D721Med (cell line): ENCODE measurements around the gene METTL25B.

Experiments used
- DNase-seq: peaks from one replicate; pipeline ENCODE4 v3.0.0; 2011; ENCODE audit warnings: low spot score; ENCODE audit not compliant: insufficient read length
- FAIRE-seq: peaks from 2 replicates; lab custom pipeline; 2011; peaks lifted over from hg19 to GRCh38; lab: Jason Lieb, UNC
- TF ChIP-seq, protein P1 (sequence below): IDR thresholded peaks from 2 replicates; pipeline ENCODE4 v1.5.1; 2012; ENCODE audit warnings: mild to moderate bottlenecking, control low read depth; ENCODE audit not compliant: insufficient read depth; ENCODE audit errors: missing control alignments

The METTL25B gene

DNA sequence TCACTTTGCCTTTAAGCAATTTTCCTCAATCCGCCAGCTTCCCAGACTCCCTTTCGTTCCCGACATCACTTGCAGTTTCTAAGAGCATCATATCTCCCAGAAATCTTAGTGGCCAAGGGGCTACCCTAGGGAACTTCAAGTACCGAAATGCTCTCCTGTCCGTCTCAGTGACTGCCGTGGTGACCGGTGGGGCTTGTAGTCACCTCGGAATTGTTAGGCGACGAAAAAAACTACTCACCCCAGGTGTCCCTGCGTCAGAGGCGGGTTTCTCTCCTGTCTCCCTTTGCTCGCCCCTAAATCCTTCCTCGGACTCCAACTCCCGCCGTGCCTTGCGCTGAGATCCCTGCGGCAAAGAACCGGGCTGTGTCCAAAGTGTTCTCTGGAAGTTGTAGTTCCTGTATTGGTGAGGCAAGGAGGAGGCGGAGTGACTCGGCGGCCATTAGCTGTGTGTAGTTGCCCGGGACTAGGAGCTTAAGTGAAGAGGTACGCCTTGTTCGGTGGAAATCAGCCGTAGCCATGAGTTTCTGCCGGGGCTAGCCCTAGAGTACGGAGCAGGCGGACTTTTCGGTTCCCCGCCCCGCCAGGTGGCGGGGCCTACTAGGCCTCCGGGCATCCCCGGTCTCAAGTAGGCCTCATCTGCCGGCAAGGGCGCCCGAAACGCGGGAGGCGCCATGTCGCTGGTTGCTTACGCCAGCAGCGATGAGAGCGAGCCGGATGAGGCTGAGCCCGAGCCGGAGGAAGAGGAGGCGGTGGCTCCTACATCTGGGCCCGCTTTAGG, 39.0 kb downstream of the METTL25B start, which contains the start of gene PRCC:
PRCC (plus strand) TSS at position 435 of the 778 bp plus-strand sequence; CDS start at position 672, 237 bp downstream.
- TF ChIP-seq, protein P1, sequence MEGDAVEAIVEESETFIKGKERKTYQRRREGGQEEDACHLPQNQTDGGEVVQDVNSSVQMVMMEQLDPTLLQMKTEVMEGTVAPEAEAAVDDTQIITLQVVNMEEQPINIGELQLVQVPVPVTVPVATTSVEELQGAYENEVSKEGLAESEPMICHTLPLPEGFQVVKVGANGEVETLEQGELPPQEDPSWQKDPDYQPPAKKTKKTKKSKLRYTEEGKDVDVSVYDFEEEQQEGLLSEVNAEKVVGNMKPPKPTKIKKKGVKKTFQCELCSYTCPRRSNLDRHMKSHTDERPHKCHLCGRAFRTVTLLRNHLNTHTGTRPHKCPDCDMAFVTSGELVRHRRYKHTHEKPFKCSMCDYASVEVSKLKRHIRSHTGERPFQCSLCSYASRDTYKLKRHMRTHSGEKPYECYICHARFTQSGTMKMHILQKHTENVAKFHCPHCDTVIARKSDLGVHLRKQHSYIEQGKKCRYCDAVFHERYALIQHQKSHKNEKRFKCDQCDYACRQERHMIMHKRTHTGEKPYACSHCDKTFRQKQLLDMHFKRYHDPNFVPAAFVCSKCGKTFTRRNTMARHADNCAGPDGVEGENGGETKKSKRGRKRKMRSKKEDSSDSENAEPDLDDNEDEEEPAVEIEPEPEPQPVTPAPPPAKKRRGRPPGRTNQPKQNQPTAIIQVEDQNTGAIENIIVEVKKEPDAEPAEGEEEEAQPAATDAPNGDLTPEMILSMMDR: no peak
- peak; percentile 85 for FAIRE-seq

DNA sequence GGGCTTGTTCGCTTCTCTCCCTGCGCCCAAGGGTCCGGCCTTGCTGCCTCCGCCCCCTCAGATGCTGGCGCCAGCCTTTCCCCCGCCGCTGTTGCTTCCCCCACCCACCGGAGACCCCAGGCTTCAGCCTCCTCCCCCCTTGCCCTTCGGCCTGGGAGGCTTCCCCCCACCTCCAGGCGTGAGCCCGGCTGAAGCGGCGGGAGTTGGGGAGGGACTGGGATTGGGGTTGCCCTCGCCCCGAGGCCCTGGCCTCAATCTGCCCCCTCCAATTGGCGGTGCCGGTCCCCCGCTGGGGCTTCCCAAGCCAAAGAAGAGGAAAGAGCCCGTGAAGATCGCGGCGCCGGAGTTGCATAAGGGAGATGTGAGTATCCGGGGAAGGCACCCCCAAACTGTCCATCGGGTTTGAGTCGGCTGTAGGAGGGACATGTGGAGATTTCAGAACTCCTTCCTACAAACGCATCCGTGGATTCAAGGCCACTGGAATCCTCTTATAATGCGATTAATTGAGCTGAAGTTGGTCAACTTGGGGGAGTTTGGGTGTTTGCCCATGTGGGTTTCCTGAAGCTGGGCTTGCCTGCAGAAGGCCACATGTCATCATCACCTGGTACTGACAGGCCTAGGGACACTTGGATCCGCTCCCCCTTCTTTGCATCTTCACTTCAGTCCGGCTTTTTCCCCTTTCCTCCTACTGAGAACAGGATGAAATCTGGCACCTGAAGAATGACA, 39.8 kb downstream of the METTL25B start:
- DNase-seq (no peak), FAIRE-seq (no peak)
- TF ChIP-seq, protein P1: no peak

More for the DNA sequence above, 39.0 kb downstream of the METTL25B start, which contains the start of gene PRCC:
- peak; percentile 60 for DNase-seq

DNA sequence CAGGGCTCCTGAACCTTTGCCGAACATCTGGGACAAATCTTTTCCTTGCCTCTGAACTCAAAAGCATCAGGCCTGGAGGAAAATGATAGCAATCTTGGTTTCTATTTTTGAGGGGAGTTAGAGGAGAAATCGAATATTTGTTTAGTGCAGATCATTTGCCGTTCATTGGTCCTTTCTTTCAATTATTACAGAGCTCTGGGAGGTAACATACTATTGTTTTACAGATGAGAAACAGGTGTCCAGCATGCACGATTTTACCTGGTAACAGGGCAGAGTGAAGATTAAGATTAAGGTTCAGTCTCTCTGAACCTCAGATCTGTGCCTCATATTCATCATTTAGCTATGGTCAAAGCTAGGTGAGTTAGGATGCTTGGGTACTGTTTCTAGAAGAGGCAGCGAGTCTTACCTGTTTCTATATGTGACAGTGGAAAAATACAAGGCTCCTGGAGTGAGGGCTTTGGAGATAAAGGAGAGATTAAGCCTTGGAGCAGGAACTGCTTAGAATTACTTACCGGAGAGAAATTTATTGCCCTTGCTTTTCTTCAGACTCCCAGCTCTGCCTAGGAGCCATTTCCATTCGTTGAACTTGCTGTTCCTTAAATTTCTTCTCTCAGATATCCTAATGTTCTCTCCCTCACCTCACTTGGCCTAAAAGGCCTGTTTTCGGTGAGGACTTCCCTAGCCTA, 40.5 kb downstream of the METTL25B start:
- DNase-seq (no peak), FAIRE-seq (no peak)
- TF ChIP-seq, protein P1: no peak

DNA sequence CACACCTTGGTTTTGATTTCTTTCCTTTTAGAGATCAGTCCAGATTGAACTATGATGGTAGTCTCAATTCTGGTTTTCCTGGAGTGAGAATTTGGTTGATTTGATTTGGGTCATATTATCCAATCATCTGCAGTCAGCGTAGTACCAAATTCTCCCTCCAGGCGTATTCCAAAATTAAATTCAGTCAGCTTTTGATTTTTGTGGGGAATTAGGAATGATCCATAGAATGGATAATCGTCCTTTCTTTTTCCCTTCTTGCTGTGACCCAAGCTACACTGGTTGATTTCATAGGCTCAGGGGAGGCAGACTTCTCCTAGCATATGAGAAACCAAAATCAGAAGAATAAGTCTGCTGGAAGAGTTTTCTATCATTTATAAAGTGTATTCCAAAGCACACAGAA, 44.0 kb downstream of the METTL25B start:
- DNase-seq (no peak), FAIRE-seq (no peak)
- TF ChIP-seq, protein P1: no peak

DNA sequence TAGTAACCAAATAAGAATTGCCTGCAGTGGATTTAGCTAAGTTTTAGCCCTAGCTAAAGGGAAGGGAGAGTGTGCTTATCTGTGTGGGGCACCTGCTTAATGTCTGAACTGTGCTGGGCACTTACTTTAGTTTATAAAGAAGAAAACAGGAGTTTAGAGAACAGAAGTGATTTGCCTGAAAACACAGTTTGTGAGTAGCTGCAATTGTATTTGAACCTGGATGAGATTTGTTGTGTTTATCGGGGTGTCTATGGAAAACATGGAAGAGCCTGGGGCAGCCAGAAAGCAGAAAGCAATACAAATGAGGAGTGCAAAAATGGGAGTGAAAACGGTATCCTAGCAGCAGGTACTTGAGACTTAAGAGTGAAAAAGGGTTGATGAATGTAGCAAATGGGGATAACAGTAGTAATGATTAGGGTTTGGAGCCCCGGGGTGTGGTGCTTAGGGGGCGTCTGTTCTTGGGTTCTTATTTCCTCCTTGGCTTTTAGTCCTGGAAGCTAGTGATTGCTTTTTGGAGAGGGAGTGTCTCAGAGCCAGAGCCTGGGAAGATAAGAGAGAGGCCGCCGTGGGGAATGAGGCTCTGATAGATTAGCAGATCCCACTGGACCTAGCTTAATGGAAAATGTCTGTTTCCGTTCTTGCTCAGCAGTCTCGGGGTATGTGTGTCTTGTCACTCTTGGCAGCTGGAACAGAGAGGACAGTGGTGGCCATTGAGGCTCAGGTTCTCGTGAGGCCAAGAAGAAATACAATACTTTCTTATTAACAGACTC, 44.6 kb downstream of the METTL25B start:
- DNase-seq (no peak), FAIRE-seq (no peak)
- TF ChIP-seq, protein P1: no peak

DNA sequence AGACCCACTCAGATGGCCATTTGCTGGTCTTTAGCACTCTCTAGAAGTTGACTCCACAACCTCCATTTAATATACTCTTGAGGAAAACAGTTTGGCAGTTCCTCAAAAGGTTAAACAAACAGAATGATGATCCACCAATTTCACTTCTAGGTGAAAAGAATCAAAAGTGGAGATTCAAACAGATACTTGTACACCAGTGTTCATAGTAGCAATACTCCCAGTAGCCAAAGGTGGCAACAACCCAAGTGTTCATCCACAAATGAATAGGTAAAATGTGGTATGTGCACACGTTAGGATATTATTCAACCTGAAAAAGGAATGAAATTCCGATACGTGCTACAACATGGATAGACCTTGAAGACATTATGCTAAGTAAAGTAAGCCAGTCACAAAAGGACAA, 45.3 kb downstream of the METTL25B start:
- TF ChIP-seq, protein P1: no peak
- no peak for FAIRE-seq

More for the DNA sequence above, 45.3 kb downstream of the METTL25B start:
- no peak for DNase-seq
